GM12892 (cell line): ENCODE data around the gene ACOT12.
"Not testable (repeated sequence)": the region's sequence is repeated elsewhere in the genome, so short reads cannot be mapped to it uniquely, and the experiment has no call there.

Source experiments
- DNase-seq: peaks from one replicate; pipeline ENCODE4 v3.0.0; 2011; ENCODE audit not compliant: insufficient read length
- FAIRE-seq: peaks from 2 replicates; lab custom pipeline; 2011; peaks lifted over from hg19 to GRCh38; lab: Jason Lieb, UNC
- POLR2A ChIP-seq: IDR thresholded peaks from 2 replicates; pipeline ENCODE4 v1.6.1; 2011; ENCODE audit warnings: low read depth, low read length, control low read depth
- POLR2AphosphoS5 ChIP-seq: IDR thresholded peaks from 2 replicates; pipeline ENCODE4 v1.6.1; 2011; ENCODE audit warnings: low read depth, low read length, control low read depth
- TAF1 ChIP-seq: IDR thresholded peaks from 2 replicates; pipeline ENCODE4 v1.6.1; 2011; ENCODE audit warnings: low read depth, mild to moderate bottlenecking, control low read depth, low read length, borderline replicate concordance

The ACOT12 gene

GRCh38 chr5:81303563-81303962 lies 90.4 kb downstream of the ACOT12 start:
- no peak for TF ChIP-seq TAF1
- TF ChIP-seq POLR2AphosphoS5 = no peak
- no peak for TF ChIP-seq POLR2A
- peak; percentile 24 for FAIRE-seq
- DNase-seq = no peak

DNA sequence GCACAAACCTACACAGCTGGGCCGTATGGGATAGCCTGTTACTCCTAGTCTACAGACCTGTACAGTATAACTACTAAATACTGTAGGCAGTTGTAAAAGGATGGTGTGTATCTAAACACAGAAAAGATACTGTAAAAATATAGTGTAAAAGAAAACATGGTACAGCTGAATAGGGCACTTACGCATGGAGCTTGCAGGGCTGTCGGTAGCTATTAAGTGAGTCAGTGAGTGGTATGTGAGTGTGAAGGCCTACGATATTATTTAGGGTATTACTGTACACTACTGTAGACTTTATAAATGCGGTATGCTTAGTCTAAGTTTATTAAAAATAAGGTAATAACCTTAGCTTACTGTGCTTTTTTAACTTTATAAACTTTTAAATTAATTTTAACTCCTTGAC lies 91.3 kb downstream of the ACOT12 start:
- no peak for TF ChIP-seq TAF1
- TF ChIP-seq POLR2AphosphoS5 = no peak
- DNase-seq = no peak
- no peak for FAIRE-seq

- FAIRE-seq = peak; percentile 98
- peak; percentile 71 for DNase-seq
These were observed 92.5 kb downstream of the ACOT12 start, which contains the start of gene ZCCHC9 for GRCh38 chr5:81301271-81302015. ZCCHC9 (plus strand) TSS chr5:81301587; CDS start chr5:81304758, 3,171 bp downstream.

DNA sequence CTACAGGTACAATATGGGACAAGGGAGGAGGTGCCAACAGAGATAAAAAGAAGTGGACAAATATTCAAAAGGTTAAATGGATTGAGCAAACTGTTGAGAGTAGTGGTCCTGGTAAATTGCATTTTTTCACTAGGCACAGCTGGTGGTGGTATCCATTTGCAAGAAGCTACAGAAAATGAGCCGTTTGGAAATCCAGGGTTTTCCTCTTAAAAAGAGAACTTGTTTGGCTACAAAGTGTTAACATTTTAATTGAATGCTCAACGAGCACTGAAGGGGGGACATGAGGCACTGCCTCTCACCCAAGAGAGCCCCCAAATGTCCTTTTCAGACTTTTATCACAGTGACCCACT lies 93.0 kb downstream of the ACOT12 start:
- DNase-seq (no peak), FAIRE-seq (no peak)
- TF ChIP-seq POLR2A (no peak), TAF1 (no peak)

More at GRCh38 chr5:81301271-81302015, 92.5 kb downstream of the ACOT12 start, which contains the start of gene ZCCHC9:
- TF ChIP-seq POLR2A (peak; percentile 96), POLR2AphosphoS5 (peak; percentile 94), TAF1 (peak; percentile 83)

DNA sequence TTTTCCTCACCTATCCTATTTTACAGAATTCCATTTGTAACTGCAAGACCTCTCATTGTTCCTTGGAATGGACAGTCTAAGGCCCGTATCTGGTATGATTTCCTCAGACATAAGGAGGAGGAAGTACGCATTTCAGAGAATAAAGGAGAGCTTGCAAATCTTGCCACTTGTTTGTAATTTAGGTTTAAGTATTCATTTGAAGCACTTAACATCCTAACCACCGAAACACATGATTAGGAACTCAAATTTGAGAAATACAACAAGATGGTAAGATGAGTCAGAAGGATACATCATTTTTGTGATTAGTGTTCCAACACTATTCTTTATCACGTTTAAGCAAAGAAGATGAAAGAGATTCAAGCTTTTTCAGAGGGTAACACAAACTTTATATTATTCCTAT lies 96.4 kb downstream of the ACOT12 start:
- FAIRE-seq (no peak), DNase-seq (no peak)
- TF ChIP-seq POLR2A (no peak), POLR2AphosphoS5 (no peak), TAF1 (no peak)

DNA sequence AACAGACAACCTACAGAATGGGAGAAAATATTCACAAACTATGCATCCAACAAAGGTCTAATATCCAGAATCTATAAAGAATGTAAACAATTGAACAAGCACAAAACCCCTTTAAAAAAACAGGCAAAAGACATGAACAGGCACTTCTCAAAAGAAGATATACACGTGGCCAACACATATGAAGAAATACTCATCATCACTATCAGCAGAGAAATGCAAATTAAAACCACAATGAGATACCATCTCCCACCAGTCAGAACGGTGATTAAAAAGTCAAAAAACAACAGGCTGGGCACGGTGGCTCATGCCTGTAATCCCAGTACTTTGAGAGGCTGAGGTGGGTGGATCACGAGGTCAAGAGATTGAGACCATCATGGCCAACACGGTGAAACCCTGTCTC lies 99.9 kb downstream of the ACOT12 start:
- not testable (repeated sequence) for FAIRE-seq, DNase-seq

GRCh38 chr5:81292130-81292529 lies 101.8 kb downstream of the ACOT12 start:
- DNase-seq (no peak), FAIRE-seq (no peak)
- TF ChIP-seq POLR2A (no peak), TAF1 (no peak), POLR2AphosphoS5 (no peak)

- FAIRE-seq = no peak
- DNase-seq = no peak
- TF ChIP-seq TAF1 = no peak
- TF ChIP-seq POLR2AphosphoS5 = no peak
- no peak for TF ChIP-seq POLR2A
These were observed 103.8 kb downstream of the ACOT12 start for GRCh38 chr5:81290146-81290545.

- FAIRE-seq = peak; percentile 38
- TF ChIP-seq POLR2AphosphoS5 (no peak), POLR2A (no peak), TAF1 (no peak)
- no peak for DNase-seq
These were observed 105.9 kb downstream of the ACOT12 start for GRCh38 chr5:81288021-81288433.

- no peak for TF ChIP-seq TAF1
- no peak for TF ChIP-seq POLR2A
- FAIRE-seq = peak; percentile 66
These were observed 107.8 kb downstream of the ACOT12 start for GRCh38 chr5:81286059-81286617.

GRCh38 chr5:81283976-81284375 lies 110.0 kb downstream of the ACOT12 start:
- FAIRE-seq (no peak), DNase-seq (no peak)
- TF ChIP-seq TAF1 = no peak
- TF ChIP-seq POLR2A = no peak
- TF ChIP-seq POLR2AphosphoS5 = no peak

More at GRCh38 chr5:81286059-81286617, 107.8 kb downstream of the ACOT12 start:
- no peak for DNase-seq
